ENCODE data around the gene FOXN4. TPM values are rescaled to one million over a fixed set of nuclear protein-coding genes. Genes with fewer than 3 reads are reported as not detected.

Gene FOXN4, protein sequence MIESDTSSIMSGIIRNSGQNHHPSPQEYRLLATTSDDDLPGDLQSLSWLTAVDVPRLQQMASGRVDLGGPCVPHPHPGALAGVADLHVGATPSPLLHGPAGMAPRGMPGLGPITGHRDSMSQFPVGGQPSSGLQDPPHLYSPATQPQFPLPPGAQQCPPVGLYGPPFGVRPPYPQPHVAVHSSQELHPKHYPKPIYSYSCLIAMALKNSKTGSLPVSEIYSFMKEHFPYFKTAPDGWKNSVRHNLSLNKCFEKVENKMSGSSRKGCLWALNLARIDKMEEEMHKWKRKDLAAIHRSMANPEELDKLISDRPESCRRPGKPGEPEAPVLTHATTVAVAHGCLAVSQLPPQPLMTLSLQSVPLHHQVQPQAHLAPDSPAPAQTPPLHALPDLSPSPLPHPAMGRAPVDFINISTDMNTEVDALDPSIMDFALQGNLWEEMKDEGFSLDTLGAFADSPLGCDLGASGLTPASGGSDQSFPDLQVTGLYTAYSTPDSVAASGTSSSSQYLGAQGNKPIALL
- total RNA-seq, result 1 to 10 TPM in 1 of 2 donors, under 1 TPM in 1; 0.27 to 4.8 TPM

DNA sequence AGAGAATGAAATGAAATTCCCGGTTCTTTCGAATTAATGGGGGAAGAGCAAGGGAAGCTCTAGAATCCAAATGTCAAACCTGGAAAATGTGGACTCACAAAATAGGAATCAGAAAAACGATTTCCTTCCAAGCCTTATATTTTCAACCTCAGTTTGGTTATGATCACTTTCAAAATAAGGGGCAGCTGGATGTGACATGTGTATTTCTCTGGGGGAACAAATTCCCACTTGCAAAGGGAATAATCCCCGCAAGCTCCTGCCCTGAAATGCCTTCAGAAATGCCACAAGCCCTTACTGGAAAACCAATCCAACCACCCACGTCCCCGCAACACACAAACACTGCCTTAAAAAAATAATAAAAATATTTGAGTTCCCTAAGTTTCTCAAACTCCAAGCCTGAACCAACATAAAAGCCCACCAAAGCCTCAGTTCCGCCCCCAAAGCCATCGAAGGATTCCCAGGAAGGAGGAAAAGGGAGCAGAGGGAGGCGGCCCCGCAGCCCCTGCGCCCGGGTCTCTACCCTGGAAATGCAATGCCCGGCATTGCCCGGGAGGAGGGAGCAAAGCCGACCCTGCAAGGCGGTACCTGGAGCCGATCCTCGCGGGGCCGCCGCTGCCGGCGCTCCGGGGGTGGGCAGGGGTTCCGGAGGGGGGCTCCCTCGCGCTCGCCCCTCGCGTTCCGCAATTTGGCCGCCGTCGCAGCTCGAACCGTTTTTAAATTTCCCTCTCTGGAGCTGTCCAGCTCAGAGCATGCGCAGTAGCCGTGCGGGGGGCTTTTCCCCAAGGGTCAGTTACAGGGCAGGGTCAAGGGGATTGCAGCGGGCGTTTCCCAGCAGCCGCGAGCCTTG is at the start of gene FOXN4:
Gene FOXN4, minus strand, starts transcription at position 751 of the 847 bp plus-strand sequence. CDS start 963 bp downstream, outside the sequence.
- no peak within 1 kb of the TSS for H3K27ac ChIP-seq
- WGBS, result 11% methylated on average over 42 of the region's 43 CpGs
- no peak for DNase-seq (ENCODE audit: low spot score)
- intact Hi-C loops (cut with DNase I), result no loop called here
- no peak for TF ChIP-seq POLR2AphosphoS5 (IDR thresholded peaks at IDR 0.05)
- TF ChIP-seq POLR2A (IDR thresholded peaks at IDR 0.05), result no peak
- TF ChIP-seq, protein P1, sequence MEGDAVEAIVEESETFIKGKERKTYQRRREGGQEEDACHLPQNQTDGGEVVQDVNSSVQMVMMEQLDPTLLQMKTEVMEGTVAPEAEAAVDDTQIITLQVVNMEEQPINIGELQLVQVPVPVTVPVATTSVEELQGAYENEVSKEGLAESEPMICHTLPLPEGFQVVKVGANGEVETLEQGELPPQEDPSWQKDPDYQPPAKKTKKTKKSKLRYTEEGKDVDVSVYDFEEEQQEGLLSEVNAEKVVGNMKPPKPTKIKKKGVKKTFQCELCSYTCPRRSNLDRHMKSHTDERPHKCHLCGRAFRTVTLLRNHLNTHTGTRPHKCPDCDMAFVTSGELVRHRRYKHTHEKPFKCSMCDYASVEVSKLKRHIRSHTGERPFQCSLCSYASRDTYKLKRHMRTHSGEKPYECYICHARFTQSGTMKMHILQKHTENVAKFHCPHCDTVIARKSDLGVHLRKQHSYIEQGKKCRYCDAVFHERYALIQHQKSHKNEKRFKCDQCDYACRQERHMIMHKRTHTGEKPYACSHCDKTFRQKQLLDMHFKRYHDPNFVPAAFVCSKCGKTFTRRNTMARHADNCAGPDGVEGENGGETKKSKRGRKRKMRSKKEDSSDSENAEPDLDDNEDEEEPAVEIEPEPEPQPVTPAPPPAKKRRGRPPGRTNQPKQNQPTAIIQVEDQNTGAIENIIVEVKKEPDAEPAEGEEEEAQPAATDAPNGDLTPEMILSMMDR (IDR thresholded peaks at IDR 0.05), result no peak
- H3K9me3 ChIP-seq, result no peaks in the 10 kb centered on the region
- H3K27me3 ChIP-seq (replicated peaks; ENCODE audit: insufficient read depth), result no peaks in the 10 kb centered on the region
- peak within 1 kb of the TSS; percentile 30 to 39 for H3K4me3 ChIP-seq
- no peaks in the 10 kb centered on the region for H3K36me3 ChIP-seq
- peaks cover 8% of the 10 kb centered on the region for H3K4me1 ChIP-seq (replicated peaks)

DNA sequence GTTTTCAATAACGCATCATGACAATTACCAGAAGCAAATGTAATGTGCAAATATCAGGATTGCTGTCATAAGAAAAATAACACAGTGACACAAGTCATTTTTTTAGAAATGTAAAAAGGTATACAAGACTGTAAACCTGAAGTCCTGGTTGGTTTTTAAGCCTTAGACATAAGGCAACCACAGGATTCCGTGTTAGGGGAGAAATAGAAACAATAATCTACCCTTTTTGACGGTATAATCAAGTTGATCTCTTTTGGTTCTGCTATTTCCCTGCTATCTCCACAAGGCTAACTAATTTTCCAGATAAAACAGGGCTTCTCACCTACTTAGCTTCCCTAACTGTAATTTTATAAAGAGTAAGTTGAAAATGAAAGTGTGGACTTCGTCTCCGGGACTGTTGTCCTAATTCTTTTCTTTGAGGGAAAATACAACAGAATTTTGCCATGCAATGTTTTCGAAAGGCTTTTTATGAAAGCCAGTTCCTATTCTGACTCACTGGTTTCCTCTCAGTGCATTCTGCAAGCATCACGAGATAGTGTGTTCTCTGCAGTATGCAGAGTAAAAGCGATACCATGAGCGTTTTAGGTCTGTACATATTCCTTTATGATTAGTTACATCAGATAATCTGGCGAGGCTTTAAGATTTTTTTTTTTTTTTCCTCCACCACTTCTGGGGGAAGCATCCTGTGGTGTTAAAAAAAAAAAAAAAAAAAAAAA is 49.2 kb upstream of the FOXN4 start:
- H3K36me3 ChIP-seq, result no peaks in the 10 kb centered on the region
- H3K27ac ChIP-seq, result no peak overlapping the region
- TF ChIP-seq POLR2AphosphoS5 (IDR thresholded peaks at IDR 0.05) (no peak), POLR2A (IDR thresholded peaks at IDR 0.05) (no peak)
- TF ChIP-seq, protein P1 (IDR thresholded peaks at IDR 0.05), result no peak
- 79% methylated on average over 10 of the region's 10 CpGs for WGBS
- no peaks in the 10 kb centered on the region for H3K9me3 ChIP-seq
- intact Hi-C loops (cut with DNase I), result no loop called here
- no peaks in the 10 kb centered on the region for H3K4me1 ChIP-seq (replicated peaks)
- H3K27me3 ChIP-seq (replicated peaks; ENCODE audit: insufficient read depth), result no peaks in the 10 kb centered on the region
- DNase-seq (ENCODE audit: low spot score), result no peak
- H3K4me3 ChIP-seq, result no peak overlapping the region

DNA sequence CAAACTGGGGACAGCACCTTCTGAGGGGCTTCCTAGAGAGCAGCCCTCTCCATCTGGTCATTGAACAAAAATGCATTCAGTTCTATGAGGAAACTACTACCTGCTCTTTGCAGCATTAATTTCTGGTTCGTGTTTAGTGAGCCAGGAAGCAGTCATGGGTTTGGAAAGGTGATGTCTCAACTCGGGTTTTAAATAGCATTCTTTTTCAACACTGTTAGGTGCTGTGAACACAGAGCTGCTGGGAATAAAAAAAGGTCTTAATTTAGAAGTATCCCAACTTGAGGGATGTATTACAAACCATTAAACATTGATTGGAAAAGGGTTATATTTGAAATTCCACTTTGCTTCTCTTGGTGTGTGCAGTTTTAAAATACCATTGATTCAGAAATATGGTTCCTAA is 47.9 kb upstream of the FOXN4 start:
- H3K4me3 ChIP-seq, result no peak overlapping the region
- TF ChIP-seq POLR2AphosphoS5 (IDR thresholded peaks at IDR 0.05) (no peak), POLR2A (IDR thresholded peaks at IDR 0.05) (no peak)
- H3K27me3 ChIP-seq (replicated peaks; ENCODE audit: insufficient read depth), result peaks cover 2% of the 10 kb centered on the region
- H3K9me3 ChIP-seq, result no peaks in the 10 kb centered on the region
- no peak for DNase-seq (ENCODE audit: low spot score)
- WGBS, result 31% methylated on average over 2 of the region's 2 CpGs
- no peak overlapping the region for H3K27ac ChIP-seq
- H3K36me3 ChIP-seq, result no peaks in the 10 kb centered on the region
- H3K4me1 ChIP-seq (replicated peaks), result no peaks in the 10 kb centered on the region
- intact Hi-C loops (cut with DNase I), result no loop called here

DNA sequence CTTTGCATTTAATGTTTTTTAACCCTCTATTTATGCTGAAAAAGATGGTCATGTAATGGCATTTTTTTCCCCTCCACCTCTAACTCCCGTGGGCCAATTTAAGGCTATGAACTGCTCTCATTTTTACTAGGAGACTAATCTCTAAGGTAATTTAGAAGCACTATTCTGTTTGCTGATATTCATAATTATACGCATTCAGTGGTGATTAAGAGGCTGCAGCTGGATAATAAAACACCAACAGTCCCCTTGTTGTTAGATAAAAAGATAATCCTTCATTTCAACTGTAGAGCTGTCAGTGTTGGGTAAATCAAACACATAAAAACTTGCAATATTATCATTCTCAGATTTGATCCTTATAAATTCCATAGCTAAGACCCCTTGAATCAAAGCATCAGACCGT is 47.5 kb upstream of the FOXN4 start:
- 45% methylated on average over 3 of the region's 3 CpGs for WGBS
- Histone ChIP-seq H3K4me3 (no peak overlapping the region), H3K36me3 (no peaks in the 10 kb centered on the region), H3K27me3 (replicated peaks; ENCODE audit: insufficient read depth) (peaks cover 2% of the 10 kb centered on the region), H3K27ac (no peak overlapping the region), H3K9me3 (no peaks in the 10 kb centered on the region), H3K4me1 (replicated peaks) (no peaks in the 10 kb centered on the region)
- TF ChIP-seq, protein P1 (IDR thresholded peaks at IDR 0.05), result no peak
- no peak for TF ChIP-seq POLR2A (IDR thresholded peaks at IDR 0.05)
- TF ChIP-seq POLR2AphosphoS5 (IDR thresholded peaks at IDR 0.05), result no peak
- intact Hi-C loops (cut with DNase I), result no loop called here
- no peak for DNase-seq (ENCODE audit: low spot score)

DNA sequence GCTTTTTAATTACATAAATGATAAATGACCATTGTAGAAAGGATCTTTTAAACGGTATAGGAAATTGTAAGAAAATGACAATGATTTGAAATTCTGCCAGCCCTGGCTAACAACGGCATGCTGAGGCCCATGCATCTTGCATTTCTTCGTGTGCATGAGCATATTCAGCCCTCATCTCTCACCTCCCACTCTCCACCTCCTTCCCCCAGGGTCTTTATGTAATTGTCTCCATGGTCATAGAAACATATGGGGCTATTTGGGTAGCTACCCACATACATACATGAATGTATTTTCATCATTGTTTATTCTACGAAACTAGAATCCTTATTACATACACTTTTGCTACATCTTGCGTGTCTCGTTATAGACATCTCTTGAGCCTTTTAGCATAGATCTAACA is 43.1 kb upstream of the FOXN4 start:
- DNase-seq (ENCODE audit: low spot score), result no peak
- Histone ChIP-seq H3K27me3 (replicated peaks; ENCODE audit: insufficient read depth) (peaks cover 2% of the 10 kb centered on the region), H3K9me3 (no peaks in the 10 kb centered on the region), H3K36me3 (no peaks in the 10 kb centered on the region), H3K27ac (no peak overlapping the region), H3K4me3 (no peak overlapping the region), H3K4me1 (replicated peaks) (no peaks in the 10 kb centered on the region)
- WGBS, result 51% methylated on average over 6 of the region's 6 CpGs
- TF ChIP-seq POLR2AphosphoS5 (IDR thresholded peaks at IDR 0.05) (no peak), POLR2A (IDR thresholded peaks at IDR 0.05) (no peak)
- TF ChIP-seq, protein P1 (IDR thresholded peaks at IDR 0.05), result no peak
- intact Hi-C loops (cut with DNase I), result no loop called here
